AG04450 (cell line): ENCODE data around the gene VAMP2. TPM values are rescaled to one million over a fixed set of nuclear protein-coding genes. Genes with fewer than 3 reads are reported as not detected.

ENCODE experiments used
- CTCF ChIA-PET: fragments of 300-600, 350-600 bp; formaldehyde crosslinking; extraction: SDS; loops from one replicate; lab custom pipeline; 2022; ENCODE audit warnings: antibody characterized with exemption, inconsistent platforms; lab: Charles Lee
- POLR2A ChIA-PET: fragments of 350-600 bp; formaldehyde crosslinking; extraction: SDS; loops from one replicate; lab custom pipeline; 2021; ENCODE audit warnings: antibody characterized with exemption, inconsistent platforms; lab: Yijun Ruan, JAX
- DNase-seq: peaks from one replicate; pipeline ENCODE4 v3.0.0-alpha.2; 2011; ENCODE audit warnings: low read depth, low spot score
- H3K27ac ChIP-seq: one replicate; pipeline ENCODE4 v1.5.1; 2012; ENCODE audit warnings: low read depth, low read length, control low read depth
- H3K27me3 ChIP-seq: one replicate; pipeline ENCODE4 v1.6.0; 2012; ENCODE audit warnings: low read length; ENCODE audit not compliant: control insufficient read depth, insufficient read depth
- H3K4me3 ChIP-seq: 2 replicates; pipeline ENCODE4 v1.5.1; 2011; ENCODE audit warnings: mild to moderate bottlenecking, low read depth, low read length, control low read depth
- H3K9me3 ChIP-seq: 2 replicates; pipeline ENCODE4 v1.5.1; 2012; ENCODE audit warnings: low read length; ENCODE audit not compliant: control insufficient read depth, insufficient read depth
- CTCF ChIP-seq: IDR thresholded peaks from 2 replicates; pipeline ENCODE4 v1.5.1; 2011; ENCODE audit warnings: low read depth, low read length, control low read depth, inconsistent platforms
- polyA plus RNA-seq: library from polyadenylated mRNA; depleted of rRNA; stranded (reverse); fragments of >200 nt; gene quantifications from 2 replicates; pipeline ENCODE4 v1.2.3, GENCODE V29; 2011

VAMP2 gene
- polyA plus RNA-seq, 1 experiment, result 20.8 TPM

GRCh38 chr17:8121681-8122421 is 40.9 kb downstream of the VAMP2 start:
- DNase-seq, result no peak
- ChIA-PET CTCF (interaction anchor here (0.6 to 1.2 kb wide), 3 partner anchors 12 to 55 kb away, joined by 3 read pairs; no protein-coding TSS in a partner anchor), POLR2A (interaction anchor here (0.7 to 1.1 kb wide), 3 partner anchors 51 to 101 kb away, joined by 3 to 5 read pairs (median 3); no protein-coding TSS in a partner anchor)
- TF ChIP-seq CTCF, result peak; percentile 43
- Histone ChIP-seq H3K27me3 (peaks cover 12% of the 10 kb centered on the region), H3K27ac (no peak overlapping the region), H3K4me3 (peak overlapping the region; percentile 69), H3K9me3 (no peaks in the 10 kb centered on the region; the same call in 1 of the 2 replicates)

- Histone ChIP-seq H3K27me3 (peaks cover 17% of the 10 kb centered on the region), H3K27ac (no peak overlapping the region), H3K9me3 (no peaks in the 10 kb centered on the region; the same call in 1 of the 2 replicates), H3K4me3 (peak overlapping the region; percentile 69)
- ChIA-PET POLR2A (no interaction called here), CTCF (no interaction called here)
- TF ChIP-seq CTCF, result no peak
- no peak for DNase-seq
Observed at GRCh38 chr17:8121407-8121680, 41.4 kb downstream of the VAMP2 start.

- Histone ChIP-seq H3K27me3 (peaks cover 22% of the 10 kb centered on the region), H3K27ac (no peak overlapping the region), H3K4me3 (peak overlapping the region; percentile 69), H3K9me3 (no peaks in the 10 kb centered on the region; the same call in 1 of the 2 replicates)
- TF ChIP-seq CTCF, result peak; percentile 36
- CTCF ChIA-PET, result interaction anchor here (1.2 to 3.8 kb wide), 6 partner anchors 10 to 101 kb away, joined by 6 to 71 read pairs (median 24); no protein-coding TSS in a partner anchor
- POLR2A ChIA-PET, result interaction anchor here (1.5 to 2.8 kb wide), 2 partner anchors 53 to 90 kb away, joined by 4 to 18 read pairs; partner anchors contain the start of gene AURKB
- DNase-seq, result no peak
Observed at GRCh38 chr17:8120520-8121406, 42.0 kb downstream of the VAMP2 start.

DNA sequence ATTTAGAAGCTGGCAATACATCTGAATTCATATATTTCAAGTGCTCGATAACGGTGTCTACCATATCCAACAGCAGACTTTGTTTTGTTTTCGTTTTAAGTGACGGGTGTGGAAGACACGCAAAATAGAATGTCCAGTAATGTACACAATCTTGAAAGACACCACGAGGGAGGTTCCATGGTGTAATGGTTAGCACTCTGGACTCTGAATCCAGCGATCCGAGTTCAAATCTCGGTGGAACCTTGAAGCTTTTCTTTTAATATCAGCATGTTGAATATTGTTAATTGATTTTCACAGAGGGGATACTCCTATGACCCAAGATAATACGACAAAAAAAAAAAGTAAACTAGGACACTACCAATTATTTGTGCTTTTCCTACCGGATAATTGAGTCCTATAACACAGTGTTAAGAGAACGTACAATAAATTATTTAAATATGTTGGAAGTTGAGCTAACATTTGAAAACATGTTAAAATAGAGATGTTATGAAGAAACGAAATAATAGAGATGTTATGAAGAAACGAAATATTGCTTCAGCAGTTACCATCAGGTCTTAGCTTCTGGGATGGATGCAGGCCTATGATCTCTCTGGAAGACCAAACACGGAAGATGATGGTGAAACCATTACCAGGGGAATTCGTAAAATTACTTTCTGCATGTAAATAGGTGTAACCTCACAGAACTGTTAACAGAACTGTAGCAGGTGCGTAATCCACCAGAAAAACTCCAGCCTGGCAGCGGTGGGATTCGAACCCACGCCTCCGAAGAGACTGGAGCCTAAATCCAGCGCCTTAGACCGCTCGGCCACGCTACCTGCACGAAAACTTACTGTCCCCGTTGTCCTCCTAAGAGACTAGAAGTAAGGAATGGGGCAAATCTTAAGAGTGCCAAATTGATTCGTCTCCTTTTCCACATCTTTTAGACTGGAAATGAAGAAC is 42.9 kb downstream of the VAMP2 start:
- POLR2A ChIA-PET, result interaction anchor here (0.6 to 2.8 kb wide), 8 partner anchors 31 to 107 kb away, joined by 3 to 18 read pairs (median 4); partner anchors contain the start of genes AURKB and BORCS6
- Histone ChIP-seq H3K27ac (no peak overlapping the region), H3K4me3 (peak overlapping the region; percentile 69), H3K27me3 (peaks cover 26% of the 10 kb centered on the region), H3K9me3 (no peaks in the 10 kb centered on the region; the same call in 1 of the 2 replicates)
- CTCF ChIA-PET, result interaction anchor here (0.5 to 3.8 kb wide), 36 partner anchors 7 to 295 kb away, joined by 3 to 71 read pairs (median 6); partner anchors contain the start of gene BORCS6
- TF ChIP-seq CTCF, result no peak
- peak; percentile 83 for DNase-seq
